Activated T-helper 1 cell treated with anti-CD3 and anti-CD28 coated beads, Interleukin-12 subunit alpha, Interleukin-12 subunit beta, Interleukin-2, Interleukin-4 antibody, amounts not matched to agents 30 ng/mL and 10 ng/mL and 1 ng/mL, durations not matched to agents 14 hours and 24 hours and 36 hours (primary cell): ENCODE measurements around the gene INPP5E. TPM values are rescaled to one million over a fixed set of nuclear protein-coding genes. Genes with fewer than 3 reads are reported as not detected.
"Not testable (repeated sequence)": the region's sequence is repeated elsewhere in the genome, so short reads cannot be mapped to it uniquely, and the experiment has no call there.

Experiments used
- DNase-seq: peaks from one replicate; pipeline ENCODE4 v3.0.0; 2021; ENCODE audit warnings: low spot score
- H3K27ac Mint-ChIP-seq: one replicate; pipeline ENCODE4 v1.8.0; 2021; ENCODE audit warnings: mild to moderate bottlenecking, mixed read lengths
- H3K27me3 Mint-ChIP-seq: one replicate; pipeline ENCODE4 v1.8.0; 2022; ENCODE audit warnings: mild to moderate bottlenecking, moderate library complexity, mixed read lengths; ENCODE audit not compliant: insufficient read depth
- H3K36me3 Mint-ChIP-seq: one replicate; pipeline ENCODE4 v1.8.0; 2021; ENCODE audit warnings: low read depth, mixed read lengths
- H3K4me1 Mint-ChIP-seq: one replicate; pipeline ENCODE4 v1.8.0; 2021; ENCODE audit warnings: low read depth, mixed read lengths
- H3K4me3 Mint-ChIP-seq: one replicate; pipeline ENCODE4 v1.8.0; 2021; ENCODE audit warnings: mild to moderate bottlenecking, moderate library complexity, mixed read lengths
- H3K9me3 Mint-ChIP-seq: one replicate; pipeline ENCODE4 v1.8.0; 2021; ENCODE audit warnings: mixed read lengths
- intact Hi-C: fragments of 100-400 bp; cut with micrococcal nuclease; formaldehyde crosslinking; loops from one replicate; pipeline ENCODE4 v1.15.1; 2024
- total RNA-seq: library from RNA; stranded (reverse); gene quantifications from 2 replicates; pipeline ENCODE4 v1.2.3, GENCODE V29; 2022

INPP5E gene
- total RNA-seq, 1 donor from 2014 or later, result 20.0 TPM

DNA sequence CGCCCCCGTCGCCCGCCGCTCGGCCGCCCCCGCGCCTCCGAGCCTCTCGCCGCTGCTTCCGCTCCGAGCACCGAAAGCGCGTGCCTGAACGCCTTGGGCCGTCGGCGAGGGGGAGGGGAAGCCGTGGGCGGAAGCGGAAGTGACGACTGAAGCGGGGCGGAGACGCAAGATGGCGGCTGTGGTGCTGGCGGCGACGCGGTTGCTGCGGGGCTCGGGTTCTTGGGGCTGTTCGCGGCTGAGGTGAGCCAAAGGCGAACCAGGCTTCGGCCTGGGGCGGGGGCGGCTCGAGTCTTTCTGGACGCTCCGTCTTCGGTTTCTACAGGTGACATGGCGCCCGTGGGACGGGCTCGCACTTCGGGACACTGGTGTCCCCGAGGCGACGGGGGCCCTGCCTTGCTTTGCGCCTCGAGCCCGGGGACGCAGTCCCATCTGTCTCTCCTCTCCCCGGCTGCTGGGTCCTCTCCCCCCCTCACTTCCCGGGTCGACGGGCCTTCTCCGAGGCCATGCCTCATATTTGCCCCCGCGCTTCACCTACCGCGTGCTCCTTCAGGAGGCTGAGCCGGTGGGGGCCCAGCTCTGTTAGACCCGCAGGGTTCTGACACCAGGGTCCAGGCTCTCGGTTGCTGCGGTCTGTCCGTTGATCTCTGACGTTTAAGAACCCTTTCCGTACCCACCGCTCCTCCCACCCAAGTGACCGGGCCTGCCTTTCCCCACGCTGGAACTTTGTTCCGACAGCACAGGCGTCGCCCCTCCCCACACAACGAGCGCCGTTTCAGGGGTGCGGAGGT is 29.0 kb downstream of the INPP5E start, which contains the start of the genes ENTR1 and PMPCA:
Gene ENTR1 (minus strand): TSS at position 115 of the 788 bp plus-strand sequence. CDS start 217 bp downstream, outside the sequence.
Gene PMPCA (plus strand): TSS at position 159 of the 788 bp plus-strand sequence. CDS start 11 bp downstream, at position 170.
- H3K36me3 Mint-ChIP-seq, result peaks cover 50% of the 10 kb centered on the region
- H3K27ac Mint-ChIP-seq, result peak within 1 kb of the TSS; percentile 94
- H3K9me3 Mint-ChIP-seq, result no peaks in the 10 kb centered on the region
- intact Hi-C loops, result loop anchor here (1.0 to 2.0 kb wide), 4 partner anchors 10 to 72 kb away; partner anchors contain the start of genes DNLZ, INPP5E, SEC16A and SNAPC4
- peaks cover 3% of the 10 kb centered on the region for H3K27me3 Mint-ChIP-seq
- peak; percentile 93 for DNase-seq
- H3K4me1 Mint-ChIP-seq, result peaks cover 35% of the 10 kb centered on the region
- peak within 1 kb of the TSS; percentile 97 for H3K4me3 Mint-ChIP-seq

DNA sequence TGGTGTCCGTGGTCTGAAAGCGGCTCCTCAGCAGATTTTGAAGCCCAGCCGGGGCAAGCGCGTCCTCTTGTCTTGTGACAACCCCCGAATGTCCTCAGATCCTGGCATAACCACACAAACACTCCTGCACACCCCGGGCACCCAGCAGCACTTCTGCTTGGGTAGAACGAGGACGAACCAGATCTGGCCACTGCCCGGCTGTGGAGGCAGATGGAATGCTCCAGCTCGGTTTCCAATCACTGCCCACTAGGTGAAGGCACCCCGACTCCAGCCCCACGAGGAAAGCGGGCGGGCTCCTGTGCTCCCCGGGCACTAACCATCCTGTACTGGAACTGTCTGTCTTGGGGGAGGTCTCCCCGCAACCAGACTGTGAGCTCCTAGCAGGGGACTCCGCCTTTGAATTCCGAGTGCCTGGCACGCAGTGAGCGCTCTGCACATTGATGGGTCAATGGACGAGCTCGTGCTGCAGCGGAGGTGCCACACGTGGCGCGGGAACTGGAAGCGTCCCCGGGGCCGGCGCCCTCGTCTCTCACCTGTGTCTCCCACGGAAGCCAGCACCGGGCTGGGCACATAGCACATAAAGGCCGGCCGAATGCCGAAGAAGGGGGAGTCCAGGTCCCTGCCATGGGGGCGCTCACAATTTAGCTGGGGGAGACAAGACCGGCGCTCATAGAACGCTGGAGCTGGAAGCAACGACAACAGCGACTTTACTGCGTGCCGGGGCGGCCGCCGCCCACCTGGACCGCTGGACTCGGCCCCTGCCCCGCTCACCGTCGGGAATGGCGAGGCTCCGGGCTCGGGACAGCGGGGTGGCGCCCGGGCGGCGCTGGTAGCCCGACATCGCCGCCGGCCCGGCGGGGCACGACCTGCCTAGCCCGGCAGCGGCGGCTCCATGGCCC is 29.8 kb downstream of the INPP5E start:
- DNase-seq, result peak; percentile 9
- Mint-ChIP-seq H3K4me1 (peaks cover 40% of the 10 kb centered on the region), H3K4me3 (peak overlapping the region; percentile 90), H3K27ac (peak overlapping the region; percentile 92), H3K36me3 (peaks cover 57% of the 10 kb centered on the region), H3K9me3 (no peaks in the 10 kb centered on the region), H3K27me3 (peaks cover 3% of the 10 kb centered on the region)
- intact Hi-C loops, result loop anchor here (1.0 to 2.0 kb wide), 4 partner anchors 10 to 73 kb away; partner anchors contain the start of genes DNLZ, INPP5E, SEC16A and SNAPC4

DNA sequence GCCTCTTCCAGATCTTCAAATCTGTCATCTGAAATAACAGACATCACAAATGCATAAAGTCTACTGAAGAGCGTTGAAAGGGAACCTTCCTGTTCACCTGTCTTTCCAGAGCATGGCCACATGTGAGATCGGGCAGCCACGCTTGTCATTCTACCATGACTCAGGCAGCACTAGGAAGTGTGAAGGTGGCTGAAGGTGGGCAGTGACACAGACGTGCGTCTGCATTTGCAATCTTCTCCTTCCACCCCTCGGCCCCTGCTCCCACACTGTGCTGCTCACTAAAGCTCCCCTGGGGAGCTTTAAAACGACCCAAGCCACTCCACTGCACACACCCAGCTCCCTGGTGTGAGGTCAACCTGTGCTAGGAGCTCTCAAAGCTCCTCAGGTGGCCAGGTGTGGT is 31.7 kb downstream of the INPP5E start:
- H3K27me3 Mint-ChIP-seq, result peaks cover 3% of the 10 kb centered on the region
- peaks cover 57% of the 10 kb centered on the region for H3K36me3 Mint-ChIP-seq
- peaks cover 51% of the 10 kb centered on the region for H3K4me1 Mint-ChIP-seq
- no peaks in the 10 kb centered on the region for H3K9me3 Mint-ChIP-seq
- H3K4me3 Mint-ChIP-seq, result peak overlapping the region; percentile 3
- DNase-seq, result no peak
- intact Hi-C loops, result no loop called here
- no peak overlapping the region for H3K27ac Mint-ChIP-seq

DNA sequence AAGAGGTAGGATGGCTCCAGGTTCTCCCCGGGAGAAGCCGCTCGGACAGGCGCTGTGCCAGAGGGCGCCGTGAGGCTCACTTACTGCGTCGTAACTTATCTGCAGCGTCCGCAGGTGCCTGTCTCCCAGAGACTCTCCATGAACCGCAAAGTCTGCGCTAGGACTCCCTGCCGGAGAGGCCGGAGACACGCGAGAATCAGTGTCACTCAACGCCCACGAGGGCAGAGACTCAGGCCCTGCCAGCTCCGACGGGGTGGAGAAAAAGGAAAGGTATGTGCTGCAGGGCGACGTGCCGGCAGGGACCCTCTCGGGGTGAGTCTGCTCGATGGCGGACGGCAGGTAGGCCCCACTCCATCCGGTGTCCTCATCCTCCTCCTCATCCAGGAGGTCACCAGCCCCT is 32.6 kb downstream of the INPP5E start:
- H3K4me3 Mint-ChIP-seq, result peak overlapping the region; percentile 15
- H3K27ac Mint-ChIP-seq, H3K27me3 Mint-ChIP-seq, DNase-seq, H3K9me3 Mint-ChIP-seq, intact Hi-C loops: not testable (repeated sequence)
- peaks cover 54% of the 10 kb centered on the region for H3K4me1 Mint-ChIP-seq
- H3K36me3 Mint-ChIP-seq, result peaks cover 57% of the 10 kb centered on the region

DNA sequence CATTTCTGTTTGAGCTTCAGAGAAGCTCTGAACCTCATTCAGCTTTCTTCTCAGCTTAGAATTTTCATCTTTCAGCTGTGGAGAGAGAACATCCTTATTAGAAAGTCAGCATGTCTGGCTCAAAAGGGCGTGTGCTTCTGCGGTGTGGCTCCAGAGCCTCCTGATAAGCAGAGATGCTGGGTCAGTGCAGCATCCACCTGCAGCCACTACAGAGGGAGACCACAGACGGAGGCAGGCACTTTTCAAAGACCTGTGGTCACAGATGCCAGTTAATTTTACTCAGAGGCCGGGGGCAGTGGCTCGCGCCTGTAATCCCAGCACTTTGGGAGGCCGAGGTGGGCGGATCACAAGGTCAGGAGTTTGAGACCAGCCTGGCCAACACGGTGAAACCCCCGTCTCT is 33.7 kb downstream of the INPP5E start:
- H3K36me3 Mint-ChIP-seq, result peaks cover 54% of the 10 kb centered on the region
- H3K27me3 Mint-ChIP-seq, H3K9me3 Mint-ChIP-seq, intact Hi-C loops, DNase-seq, H3K27ac Mint-ChIP-seq: not testable (repeated sequence)
- H3K4me1 Mint-ChIP-seq, result peaks cover 43% of the 10 kb centered on the region
- peak overlapping the region; percentile 11 for H3K4me3 Mint-ChIP-seq

DNA sequence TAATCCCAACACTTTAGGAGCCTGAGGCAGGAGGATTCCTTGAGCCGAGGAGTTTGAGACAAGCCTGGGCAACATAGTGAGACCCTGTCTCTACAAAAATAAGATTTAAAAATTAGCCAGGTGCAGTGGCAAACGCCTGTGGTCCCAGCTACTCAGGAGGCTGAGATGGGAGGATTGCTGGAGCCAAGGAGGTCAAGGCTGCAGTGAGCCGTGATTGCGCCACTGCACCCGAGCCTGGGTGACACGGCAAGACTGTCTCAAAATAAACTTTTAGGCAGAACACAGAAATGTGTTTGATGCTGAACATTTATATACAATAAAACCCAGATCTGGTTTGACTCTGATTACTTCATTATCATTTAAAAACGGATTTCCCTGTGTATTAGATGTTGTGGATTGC is 34.2 kb downstream of the INPP5E start:
- intact Hi-C loops, result no loop called here
- H3K36me3 Mint-ChIP-seq, result peaks cover 54% of the 10 kb centered on the region
- no peak overlapping the region for H3K27ac Mint-ChIP-seq

DNA sequence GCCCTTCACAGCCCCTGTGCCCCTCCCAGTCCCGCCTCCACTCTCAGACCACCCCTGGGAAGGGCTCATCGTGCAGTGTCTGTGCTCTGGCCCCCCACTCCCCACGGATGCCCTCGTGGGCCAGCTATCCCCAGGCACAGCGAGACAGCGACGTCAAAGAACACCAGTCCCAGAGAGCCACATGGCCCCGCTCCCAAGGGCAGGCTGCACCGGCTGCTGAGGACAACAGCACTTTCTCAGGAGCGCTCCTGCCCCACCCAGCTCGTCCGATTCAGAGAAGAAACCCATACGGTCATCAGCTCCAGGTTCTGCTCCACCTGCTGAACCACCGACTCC is 34.9 kb downstream of the INPP5E start:
- peak overlapping the region; percentile 65 for H3K4me3 Mint-ChIP-seq
- peaks cover 54% of the 10 kb centered on the region for H3K36me3 Mint-ChIP-seq
- no peaks in the 10 kb centered on the region for H3K9me3 Mint-ChIP-seq
- H3K4me1 Mint-ChIP-seq, result peaks cover 39% of the 10 kb centered on the region
- DNase-seq, result no peak
- intact Hi-C loops, result loop anchor here (5.0 kb wide), 1 partner anchor 497 kb away; the partner anchor contains the start of gene CAMSAP1
- H3K27ac Mint-ChIP-seq, result peak overlapping the region; percentile 79
- H3K27me3 Mint-ChIP-seq, result peaks cover 3% of the 10 kb centered on the region

More for the DNA sequence above, 34.2 kb downstream of the INPP5E start:
- Mint-ChIP-seq H3K4me1 (peaks cover 42% of the 10 kb centered on the region), H3K9me3 (no peaks in the 10 kb centered on the region), H3K4me3 (peak overlapping the region; percentile 11), H3K27me3 (peaks cover 3% of the 10 kb centered on the region)
- DNase-seq, result no peak

DNA sequence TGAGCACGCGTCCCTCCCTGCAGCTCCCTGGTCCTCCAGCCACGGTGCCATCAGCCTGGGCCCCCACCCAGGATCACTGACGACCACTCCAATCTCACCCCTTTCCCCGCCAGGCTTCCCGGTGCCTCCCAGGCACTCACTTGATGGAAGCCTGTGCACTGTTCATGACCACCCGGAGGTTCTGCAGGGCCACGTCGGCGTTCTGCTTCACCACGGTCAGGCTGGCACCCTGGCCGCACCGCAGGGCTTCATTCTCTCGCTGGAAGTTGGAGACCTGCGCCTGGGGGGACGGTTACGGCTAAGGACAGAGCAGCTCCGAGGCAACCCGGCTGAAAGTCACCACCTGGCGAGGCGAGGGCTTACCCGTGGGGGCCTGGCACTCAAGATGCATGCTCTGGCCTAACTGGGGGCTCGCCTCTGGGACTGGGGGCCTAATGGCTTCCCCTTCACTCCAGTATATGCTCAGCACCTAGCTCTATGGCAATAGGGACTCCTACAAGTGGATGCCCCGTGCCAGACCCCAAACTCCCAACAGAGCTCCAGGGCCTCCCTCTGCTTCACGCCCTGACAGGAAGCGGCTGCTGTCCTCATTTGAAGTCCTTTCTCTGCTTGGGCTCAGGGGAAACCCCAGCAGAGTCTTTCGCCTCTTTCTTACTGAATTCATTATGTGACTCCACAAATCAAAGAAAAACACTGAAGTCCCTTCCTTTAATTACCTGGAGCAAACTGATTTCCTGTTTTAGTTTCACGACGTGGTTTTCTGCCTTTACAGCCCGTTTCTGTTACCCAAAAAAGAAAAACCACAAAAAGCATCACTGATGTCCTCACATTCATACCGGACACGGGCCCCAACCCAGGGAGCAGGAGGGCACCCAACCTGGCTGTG is 35.5 kb downstream of the INPP5E start:
- Mint-ChIP-seq H3K36me3 (peaks cover 55% of the 10 kb centered on the region), H3K4me3 (peak overlapping the region; percentile 65), H3K27me3 (peaks cover 3% of the 10 kb centered on the region), H3K9me3 (no peaks in the 10 kb centered on the region), H3K4me1 (peaks cover 38% of the 10 kb centered on the region), H3K27ac (peak overlapping the region; percentile 79)
- DNase-seq, result peak; percentile 40
- intact Hi-C loops, result loop anchor here (5.0 kb wide), 1 partner anchor 497 kb away; the partner anchor contains the start of gene CAMSAP1

DNA sequence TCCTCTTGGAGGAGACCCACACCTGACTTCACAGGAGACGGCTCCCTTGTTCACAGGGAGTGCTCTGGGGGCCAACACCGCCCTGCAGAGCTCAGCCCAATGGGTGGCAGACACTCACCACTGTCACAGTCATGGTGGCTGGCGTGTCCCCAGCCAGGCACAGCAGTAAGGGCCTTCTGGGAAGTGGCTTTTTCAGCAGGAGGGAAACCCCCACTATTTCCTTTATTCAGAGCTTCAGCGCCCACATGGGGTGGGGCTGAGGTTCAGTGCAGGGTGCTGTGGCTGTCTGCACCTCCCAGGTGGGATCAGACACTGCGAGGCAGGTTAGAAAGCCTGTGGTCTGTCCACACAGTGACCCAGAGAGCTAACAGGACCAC is 36.1 kb downstream of the INPP5E start:
- intact Hi-C loops, result loop anchor here (5.0 kb wide), 1 partner anchor 496 kb away; the partner anchor contains the start of gene CAMSAP1
- peak overlapping the region; percentile 52 for H3K27ac Mint-ChIP-seq
- peaks cover 56% of the 10 kb centered on the region for H3K36me3 Mint-ChIP-seq
- peak overlapping the region; percentile 65 for H3K4me3 Mint-ChIP-seq
- DNase-seq, result peak; percentile 69
- H3K9me3 Mint-ChIP-seq, result no peaks in the 10 kb centered on the region
- peaks cover 38% of the 10 kb centered on the region for H3K4me1 Mint-ChIP-seq
- H3K27me3 Mint-ChIP-seq, result no peaks in the 10 kb centered on the region

DNA sequence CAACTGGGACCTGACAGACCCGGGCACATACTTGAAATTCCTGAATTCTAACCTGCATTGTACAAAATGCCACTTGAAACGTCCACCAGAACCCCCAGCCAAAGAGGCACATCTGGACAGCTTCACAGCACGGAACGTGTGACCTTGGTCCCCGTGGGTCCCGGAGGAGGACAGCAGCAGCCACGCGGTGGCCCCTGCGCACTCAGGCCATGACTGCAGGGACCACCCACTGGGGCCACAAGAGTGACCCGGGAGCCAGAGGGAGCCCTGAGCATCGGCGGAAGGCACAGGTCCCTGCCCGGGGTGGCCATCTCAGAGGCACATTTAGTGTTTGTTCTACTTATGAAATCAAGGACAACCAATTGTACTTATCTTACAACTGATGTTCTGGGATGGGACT is 37.6 kb downstream of the INPP5E start:
- Mint-ChIP-seq H3K9me3 (no peaks in the 10 kb centered on the region), H3K4me1 (peaks cover 41% of the 10 kb centered on the region), H3K27ac (no peak overlapping the region), H3K4me3 (no peak overlapping the region), H3K27me3 (no peaks in the 10 kb centered on the region), H3K36me3 (peaks cover 53% of the 10 kb centered on the region)
- intact Hi-C loops, result loop anchor here (5.0 kb wide), 1 partner anchor 495 kb away; the partner anchor contains the start of gene CAMSAP1
- no peak for DNase-seq

DNA sequence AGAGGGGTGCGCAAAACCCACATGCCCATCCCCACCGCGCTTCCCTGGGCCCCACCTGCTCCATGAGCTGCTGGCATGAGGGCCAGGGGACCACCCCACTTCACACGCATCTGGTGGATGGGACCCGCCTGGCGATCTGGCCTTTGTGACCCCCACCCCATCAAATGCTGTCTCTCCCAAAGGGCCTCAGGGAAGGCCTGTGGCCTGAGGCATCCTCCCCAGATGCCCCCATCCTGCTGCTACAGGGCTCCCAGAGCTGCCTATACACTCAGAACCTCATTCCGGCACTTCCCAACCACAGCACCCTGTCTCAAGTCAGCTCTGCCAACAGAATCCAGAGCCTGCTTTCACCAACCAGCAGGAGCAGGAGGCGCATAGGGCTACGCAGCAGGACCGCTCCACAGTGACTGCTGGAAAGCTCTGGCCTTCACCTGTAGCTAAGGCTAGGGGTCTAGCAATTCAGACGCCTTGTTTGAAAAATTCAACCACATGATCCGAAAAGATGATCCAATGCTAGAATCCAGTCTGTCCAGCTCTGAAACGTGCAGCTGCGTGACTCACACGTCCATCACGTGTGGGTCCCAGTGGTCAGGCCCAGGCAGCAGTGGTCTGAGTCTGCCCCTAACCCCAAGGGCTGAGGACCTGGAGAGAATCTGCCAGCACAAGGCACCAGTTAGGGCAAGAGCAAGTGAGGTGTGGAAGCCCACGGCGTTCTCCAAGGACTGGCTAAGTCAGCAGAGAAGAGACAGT is 38.3 kb downstream of the INPP5E start:
- peaks cover 41% of the 10 kb centered on the region for H3K4me1 Mint-ChIP-seq
- intact Hi-C loops, result loop anchor here (2.0 to 5.0 kb wide), 4 partner anchors 81 to 494 kb away; partner anchors contain the start of genes CAMSAP1, QSOX2 and SEC16A
- peak overlapping the region; percentile 53 for H3K4me3 Mint-ChIP-seq
- H3K36me3 Mint-ChIP-seq, result peaks cover 53% of the 10 kb centered on the region
- H3K27me3 Mint-ChIP-seq, result no peaks in the 10 kb centered on the region
- H3K9me3 Mint-ChIP-seq, result no peaks in the 10 kb centered on the region
- H3K27ac Mint-ChIP-seq, result no peak overlapping the region
- no peak for DNase-seq
